Right renal pelvis (tissue), 4 donors: ENCODE results near the gene HIVEP3. TPM values are rescaled to one million over a fixed set of nuclear protein-coding genes. Genes with fewer than 3 reads are reported as not detected.
"Not testable (repeated sequence)": the region's sequence is repeated elsewhere in the genome, so short reads cannot be mapped to it uniquely, and the experiment has no call there.

Experiments
- DNase-seq, 4 donors: peaks; one replicate each; pipeline ENCODE4 v3.0.0-alpha.2; 2013; ENCODE audit warnings: low read depth in 4 of 4, low spot score in 3 of 4, missing footprints in 1 of 4
- polyA plus RNA-seq, 4 donors: library from polyadenylated mRNA; unstranded; fragments of 120-200 nt; gene quantifications; one replicate each; pipeline ENCODE4 v1.2.1, GENCODE V29; 2013; ENCODE audit not compliant: insufficient read length in 4 of 4

Gene HIVEP3
- polyA plus RNA-seq, 4 donors = 3.9 to 4.9 (median 4.5) TPM

- no peak for DNase-seq
Measured at GRCh38 chr1:41924911-41925310, 6.2 kb upstream of the HIVEP3 start.

GRCh38 chr1:41921271-41921670 lies 2.5 kb upstream of the HIVEP3 start:
- DNase-seq = not testable (repeated sequence)

GRCh38 chr1:41920658-41921057 lies 1.9 kb upstream of the HIVEP3 start:
- no peak for DNase-seq

- DNase-seq = no peak
Measured at GRCh38 chr1:41919764-41920397, 1.2 kb upstream of the HIVEP3 start.

GRCh38 chr1:41919131-41919530 lies 409 bp upstream of the HIVEP3 start:
- no peak for DNase-seq

- DNase-seq = no peak
Measured at GRCh38 chr1:41917835-41918449, 780 bp downstream of the HIVEP3 start.

- DNase-seq = no peak
Measured at GRCh38 chr1:41917076-41917475, 1.6 kb downstream of the HIVEP3 start.

GRCh38 chr1:41915786-41916571 lies 2.7 kb downstream of the HIVEP3 start:
- no peak for DNase-seq

GRCh38 chr1:41914516-41914915 lies 4.2 kb downstream of the HIVEP3 start:
- no peak for DNase-seq

- no peak for DNase-seq
Measured at GRCh38 chr1:41913014-41913413, 5.7 kb downstream of the HIVEP3 start.

GRCh38 chr1:41908288-41908895 lies 10.3 kb downstream of the HIVEP3 start:
- DNase-seq = no peak

- no peak for DNase-seq
Measured at GRCh38 chr1:41907446-41907845, 11.3 kb downstream of the HIVEP3 start.

- DNase-seq = no peak
Measured at GRCh38 chr1:41906943-41907342, 11.8 kb downstream of the HIVEP3 start.

- no peak for DNase-seq
Measured at GRCh38 chr1:41905093-41905675, 13.5 kb downstream of the HIVEP3 start.

- DNase-seq = no peak
Measured at GRCh38 chr1:41902664-41903063, 16.1 kb downstream of the HIVEP3 start.

- no peak for DNase-seq
Measured at GRCh38 chr1:41902159-41902577, 16.6 kb downstream of the HIVEP3 start.

- DNase-seq = no peak
Measured at GRCh38 chr1:41901551-41901950, 17.2 kb downstream of the HIVEP3 start.

- DNase-seq = no peak
Measured at GRCh38 chr1:41900603-41901444, 17.9 kb downstream of the HIVEP3 start.

- DNase-seq = no peak
Measured at GRCh38 chr1:41898191-41898713, 20.5 kb downstream of the HIVEP3 start.

- DNase-seq = no peak
Measured at GRCh38 chr1:41895552-41895951, 23.2 kb downstream of the HIVEP3 start.
